GM18519 (cell line): Measurements from ENCODE around the gene C17orf107.
"Not testable (repeated sequence)": the region's sequence is repeated elsewhere in the genome, so short reads cannot be mapped to it uniquely, and the experiment has no call there.

Experiments
- ATAC-seq: cut with Tn5 transposase; IDR thresholded peaks from one replicate; pipeline ENCODE4 v1.9.1; 2021; ENCODE audit warnings: mild to moderate bottlenecking, moderate library complexity; ENCODE audit not compliant: unreplicated experiment, low FRiP score

C17orf107 gene

GRCh38 chr17:4898351-4898750, 985 bp upstream of the C17orf107 start:
- ATAC-seq: no peak

GRCh38 chr17:4898927-4899326, 409 bp upstream of the C17orf107 start:
- no peak for ATAC-seq

DNA sequence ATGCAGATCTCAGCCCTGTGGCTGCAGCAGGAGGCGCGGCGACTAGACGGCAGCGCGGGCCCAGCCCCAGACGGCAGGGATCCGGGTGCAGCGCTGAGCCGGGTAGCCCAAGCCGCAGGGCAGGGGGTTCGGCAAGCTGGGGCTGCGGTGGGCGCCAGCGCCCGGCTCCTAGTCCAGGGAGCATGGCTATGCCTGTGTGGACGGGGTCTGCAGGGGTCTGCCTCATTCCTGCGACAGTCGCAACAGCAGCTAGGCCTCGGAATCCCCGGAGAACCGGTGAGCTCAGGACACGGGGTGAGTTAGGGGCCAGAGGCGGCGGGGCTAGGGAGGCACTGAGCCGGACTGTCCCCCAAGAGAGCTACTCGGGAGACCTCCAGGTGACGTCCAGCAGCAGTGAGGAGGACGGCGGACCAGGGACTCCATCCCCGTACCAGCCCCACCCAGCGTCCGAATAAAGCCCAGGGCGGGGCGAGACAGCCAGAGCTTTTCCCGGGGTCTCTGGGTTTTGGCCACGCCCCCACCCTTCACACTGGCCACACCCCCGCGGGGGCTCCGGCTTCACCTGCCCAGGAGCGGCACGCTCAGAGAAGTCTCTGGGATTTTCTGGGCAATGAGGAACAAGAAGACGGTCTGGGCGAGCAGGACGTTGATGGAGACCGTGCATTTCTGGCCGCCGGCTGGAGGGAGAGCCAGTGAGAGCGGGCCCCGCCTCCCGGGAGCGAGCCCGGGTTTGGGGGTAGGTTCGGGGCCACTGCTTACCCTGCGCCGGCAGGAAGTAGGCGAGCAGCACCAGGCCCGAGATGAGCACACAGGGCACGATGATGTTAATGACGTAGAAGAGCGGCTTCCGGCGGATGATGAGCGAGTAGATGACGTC, 1.1 kb downstream of the C17orf107 start:
- no peak for ATAC-seq

DNA sequence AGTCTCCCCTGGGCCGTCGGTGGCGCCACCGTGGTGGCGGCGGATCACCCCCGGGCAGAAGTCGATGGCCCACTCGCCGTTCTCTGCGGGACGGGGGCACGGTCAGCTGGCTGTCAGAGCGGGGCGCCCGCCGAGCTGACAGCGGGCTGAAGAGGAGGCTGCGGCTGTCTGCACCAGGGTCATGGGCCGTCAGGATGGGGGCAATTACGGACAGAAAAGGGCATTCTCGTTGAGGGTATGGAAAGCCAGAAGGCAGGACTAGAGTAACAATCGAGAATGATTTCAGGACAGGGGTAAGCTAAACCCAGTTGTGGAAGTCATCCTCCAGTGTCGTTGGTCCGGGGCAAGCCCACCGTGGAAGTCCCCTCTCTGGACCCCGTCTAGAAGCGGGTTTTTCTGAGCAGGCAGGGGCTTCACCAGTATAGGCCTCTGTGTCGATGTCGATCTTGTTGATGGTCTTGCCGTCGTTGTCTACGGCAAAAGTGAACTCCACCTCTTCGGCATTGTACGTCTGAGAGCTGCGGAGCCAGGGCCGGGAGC, 1.8 kb downstream of the C17orf107 start:
- no peak for ATAC-seq

DNA sequence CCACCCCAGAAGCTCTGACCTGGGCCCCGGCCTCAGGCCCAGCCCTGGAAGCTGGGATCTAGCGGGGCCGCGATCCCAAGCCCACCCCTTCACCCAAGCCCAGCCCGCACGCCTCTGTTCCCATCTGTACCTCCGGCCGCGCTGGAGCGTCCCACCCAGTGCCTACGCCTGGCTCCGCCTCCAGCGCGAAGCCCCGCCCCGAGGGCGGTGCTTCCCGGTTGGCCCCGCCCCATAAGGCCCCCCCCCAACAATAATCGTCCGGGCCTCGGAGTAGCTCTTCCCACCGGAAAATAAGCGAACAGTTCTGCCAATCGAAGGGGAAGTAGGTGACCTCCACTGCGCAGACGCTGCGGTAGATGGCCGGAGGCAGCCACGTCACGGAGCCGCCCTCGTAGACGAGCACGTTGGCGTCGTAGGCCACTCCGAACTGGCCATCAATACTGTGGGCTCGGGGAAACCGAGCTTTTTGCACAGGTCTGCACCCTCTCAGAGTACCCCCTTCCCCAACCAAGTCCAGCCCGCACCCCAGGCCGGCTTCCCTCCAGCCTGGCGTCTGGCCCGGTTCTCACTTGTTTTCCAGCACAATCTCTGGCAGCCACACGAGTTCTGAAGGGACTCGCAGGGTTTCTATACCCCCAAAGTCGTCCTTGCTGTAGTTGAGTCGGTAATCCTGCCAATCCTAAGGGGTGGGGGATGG, 2.5 kb downstream of the C17orf107 start:
- ATAC-seq: no peak

DNA sequence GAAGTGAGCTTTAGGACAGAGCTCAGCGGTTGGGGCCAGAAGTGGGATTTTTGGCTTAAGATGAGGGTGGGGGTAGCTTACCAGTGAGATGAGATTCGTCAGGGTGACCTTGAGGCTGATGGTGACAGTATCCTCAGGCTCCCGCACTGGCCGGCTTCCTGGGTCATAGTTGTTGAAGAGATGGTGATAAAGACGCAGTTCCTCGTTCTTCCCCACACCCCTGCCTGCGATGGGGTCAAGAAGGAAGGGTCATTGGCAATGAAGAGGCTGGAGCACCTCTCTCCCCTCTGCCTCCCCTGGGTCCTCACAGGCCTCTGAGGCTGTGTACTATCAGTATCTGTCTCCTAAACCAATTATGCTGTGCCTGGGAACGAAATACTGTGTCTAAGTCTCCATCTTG, 3.2 kb downstream of the C17orf107 start:
- no peak for ATAC-seq

GRCh38 chr17:4903051-4903818, 3.9 kb downstream of the C17orf107 start, which contains the start of gene CHRNE:
TSS of gene CHRNE (minus strand) at chr17:4903098. CDS start at chr17:4903063, 35 bp downstream.
- ATAC-seq: no peak

- not testable (repeated sequence) for ATAC-seq
Measured at GRCh38 chr17:4906642-4907041, 7.3 kb downstream of the C17orf107 start.

DNA sequence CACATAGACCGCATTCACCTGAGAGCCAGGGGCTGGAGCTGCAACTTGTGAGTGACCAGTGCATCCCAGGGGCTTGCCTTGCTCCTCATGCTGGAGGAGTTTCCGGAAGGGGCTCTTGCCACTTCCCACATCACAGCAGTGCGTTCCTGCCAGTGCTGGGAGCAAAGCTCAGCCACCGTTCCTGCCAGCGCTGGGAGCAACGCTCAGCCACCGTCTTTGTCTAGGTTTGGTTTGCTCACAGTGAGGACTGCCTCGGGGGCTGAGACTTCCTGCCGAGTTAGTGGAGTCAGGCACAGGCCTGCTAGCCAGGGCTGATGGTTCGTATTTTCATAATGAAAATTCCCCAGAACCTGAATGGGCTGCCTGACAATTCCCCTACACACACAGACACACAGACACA, 9.0 kb downstream of the C17orf107 start:
- ATAC-seq: no peak

GRCh38 chr17:4908711-4909496, 9.6 kb downstream of the C17orf107 start:
- no peak for ATAC-seq

- ATAC-seq: no peak
Measured at GRCh38 chr17:4913994-4914393, 14.7 kb downstream of the C17orf107 start.

DNA sequence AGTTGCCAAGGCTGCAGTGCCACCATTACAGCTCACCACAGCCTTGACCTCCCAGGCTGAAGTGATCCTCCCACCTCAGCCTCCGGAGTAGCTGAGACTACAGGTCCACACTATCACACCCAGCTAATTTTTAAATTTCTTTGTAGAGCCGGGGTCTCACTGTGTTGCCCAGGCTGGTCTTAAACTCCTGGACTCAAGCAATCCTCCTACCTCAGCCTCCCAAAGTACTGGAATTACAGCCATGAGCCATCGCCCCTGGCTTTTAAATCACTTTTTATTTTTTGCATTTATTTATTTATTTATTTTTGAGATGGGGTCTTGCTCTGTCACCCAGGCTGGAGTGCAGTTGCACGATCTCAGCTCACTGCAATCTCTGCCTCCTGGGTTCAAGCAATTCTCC, 15.2 kb downstream of the C17orf107 start:
- ATAC-seq: not testable (repeated sequence)

DNA sequence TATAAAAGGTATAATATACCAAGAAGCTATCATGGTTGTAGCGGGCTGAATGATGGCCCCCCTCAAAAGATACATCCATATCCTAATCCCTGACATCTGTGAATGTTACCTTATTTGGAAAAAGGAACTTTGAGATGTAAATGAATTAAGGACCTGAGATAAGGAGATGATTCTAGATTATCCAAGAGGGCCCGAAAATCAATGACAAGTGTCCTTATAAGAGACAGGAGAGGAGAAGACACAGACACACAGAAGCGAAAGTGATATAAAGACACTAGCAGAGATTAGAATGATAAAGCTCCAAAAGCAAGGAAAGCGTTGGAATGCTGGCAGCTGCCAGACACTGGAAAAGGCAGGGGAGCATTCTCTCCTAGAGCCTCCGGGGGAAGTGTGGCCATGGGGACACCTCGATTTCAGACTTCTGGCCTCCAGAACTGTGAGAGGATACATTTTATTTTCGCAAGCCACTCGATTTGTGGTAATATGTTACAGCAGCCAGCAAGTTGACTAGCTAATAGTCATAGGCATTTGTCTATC, 20.2 kb downstream of the C17orf107 start:
- ATAC-seq: no peak

GRCh38 chr17:4920351-4921048, 21.2 kb downstream of the C17orf107 start:
- ATAC-seq: no peak

DNA sequence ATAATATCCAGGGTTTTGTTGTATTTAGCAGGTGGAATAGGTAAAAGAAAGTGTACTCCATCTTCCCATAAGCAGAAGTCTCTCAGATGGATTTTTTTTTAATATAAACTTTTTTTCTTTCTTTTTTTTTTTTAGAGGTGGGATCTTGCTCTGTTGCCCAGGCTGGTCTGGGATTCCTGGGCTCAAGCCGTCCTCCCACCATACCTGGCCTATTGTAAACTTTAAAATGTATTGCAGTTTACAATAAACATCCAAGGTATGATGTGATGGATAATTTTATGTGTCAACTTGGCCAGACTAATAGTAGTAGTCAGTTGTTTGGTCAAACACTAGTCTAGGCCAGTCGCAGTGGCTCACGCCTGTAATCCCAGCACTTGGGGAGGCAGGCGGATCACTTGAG, 22.0 kb downstream of the C17orf107 start:
- ATAC-seq: no peak

- not testable (repeated sequence) for ATAC-seq
Measured at GRCh38 chr17:4926577-4927335, 27.4 kb downstream of the C17orf107 start.

DNA sequence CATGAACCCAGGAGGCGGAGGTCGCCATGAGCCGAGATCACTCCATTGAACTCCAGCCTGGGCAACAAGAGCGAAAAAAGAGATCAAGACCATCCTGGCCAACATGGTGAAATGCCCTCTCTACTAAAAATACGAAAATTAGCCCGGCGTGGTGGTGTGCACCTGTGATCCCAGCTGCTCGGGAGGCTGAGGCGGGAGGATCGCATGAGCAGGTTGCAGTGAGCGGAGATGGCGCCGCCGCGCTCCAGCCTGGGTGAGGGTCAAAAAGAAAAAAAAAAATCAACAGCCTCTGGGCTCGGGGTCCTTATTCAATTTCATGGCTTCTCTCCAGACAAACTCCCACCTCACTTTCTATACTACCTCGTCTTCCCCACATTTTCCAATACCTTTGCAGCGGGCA, 29.5 kb downstream of the C17orf107 start:
- ATAC-seq: no peak

GRCh38 chr17:4931963-4932362, 32.6 kb downstream of the C17orf107 start, which contains the start of gene GP1BA:
TSS of gene GP1BA (plus strand) at chr17:4932277. CDS start at chr17:4932605, 328 bp downstream.
- ATAC-seq: no peak
